T-cell (primary cell): ENCODE results near the gene PBX1. TPM values are rescaled to one million over a fixed set of nuclear protein-coding genes. Genes with fewer than 3 reads are reported as not detected.

Experiments
- ATAC-seq, 4 experiments: fragments of 200-7000 bp in 3 of 4; fragments of 150-1000 bp in 1 of 4; cut with Tn5 transposase; replicated peaks in 1 of 4; 1 replicate in 3 of 4; 2 replicates in 1 of 4; pipeline ENCODE4 v1.10.0; 2021; ENCODE audit warnings: moderate library complexity in 3 of 4, mild to moderate bottlenecking in 2 of 4, moderate number of reproducible peaks in 1 of 4
- CTCF ChIA-PET, 2 donors: fragments of 300-600 bp; sonication (Branson Sonifier 250); formaldehyde crosslinking; loops; one replicate each; lab custom pipeline; 2022; ENCODE audit warnings: antibody characterized with exemption in 2 of 2; lab: Charles Lee
- POLR2A ChIA-PET, 2 donors: fragments of 300-600 bp; sonication (Branson Sonifier 250); formaldehyde crosslinking; loops; one replicate each; lab custom pipeline; 2022; ENCODE audit warnings: antibody characterized with exemption in 2 of 2; lab: Charles Lee
- DNase-seq, 35 experiments: peaks; one replicate each; pipeline versions ENCODE4 v3.0.0 to v3.0.0-alpha.2; 2013 to 2023
- H3K27ac ChIP-seq: one replicate; pipeline ENCODE4 v1.5.1; 2013; ENCODE audit warnings: low read length
- H3K27me3 ChIP-seq, 2 experiments: replicated peaks in 1 of 2; 1 replicate in 1 of 2; 2 replicates in 1 of 2; pipeline versions ENCODE4 v1.6.1 to v1.7.0; 2013; ENCODE audit warnings: low read length in 1 of 2, mixed read lengths in 1 of 2; ENCODE audit not compliant: control insufficient read depth in 2 of 2, insufficient read depth in 2 of 2; ENCODE audit errors: extremely low read depth in 1 of 2
- H3K36me3 ChIP-seq, 2 donors: 1 replicate in 1 of 2; 2 replicates in 1 of 2; pipeline versions ENCODE4 v1.6.1 to v1.7.0; 2013; ENCODE audit warnings: low read length in 1 of 2; ENCODE audit not compliant: control insufficient read depth in 2 of 2, insufficient read depth in 1 of 2; ENCODE audit errors: extremely low read depth in 1 of 2
- H3K4me1 ChIP-seq, 2 experiments: 1 replicate in 1 of 2; 2 replicates in 1 of 2; pipeline versions ENCODE4 v1.6.1 to v1.7.0; 2013; ENCODE audit warnings: low read length in 2 of 2, mixed read lengths in 1 of 2; ENCODE audit not compliant: insufficient read depth in 2 of 2, control insufficient read depth in 1 of 2; ENCODE audit errors: extremely low read depth in 1 of 2
- H3K4me3 ChIP-seq, 2 donors: 1 replicate in 1 of 2; 2 replicates in 1 of 2; pipeline versions ENCODE4 v1.5.1 to v1.7.0; 2013; ENCODE audit warnings: mild to moderate bottlenecking in 2 of 2, low read length in 1 of 2, moderate library complexity in 1 of 2; ENCODE audit not compliant: control insufficient read depth in 1 of 2; ENCODE audit errors: extremely low read depth in 1 of 2
- H3K9me3 ChIP-seq: 2 replicates; pipeline ENCODE4 v1.7.0; 2013
- H3K27ac Mint-ChIP-seq, 2 donors: one replicate each; pipeline ENCODE4 v1.8.0; 2020 to 2021; ENCODE audit warnings: mild to moderate bottlenecking in 2 of 2, mixed read lengths in 2 of 2
- H3K27me3 Mint-ChIP-seq, 2 donors: one replicate each; pipeline ENCODE4 v1.8.0; 2021 to 2022; ENCODE audit warnings: mixed read lengths in 2 of 2
- H3K36me3 Mint-ChIP-seq: one replicate; pipeline ENCODE4 v1.8.0; 2021; ENCODE audit warnings: mixed read lengths
- H3K4me1 Mint-ChIP-seq, 3 donors: one replicate each; pipeline ENCODE4 v1.8.0; 2020 to 2022; ENCODE audit warnings: mixed read lengths in 3 of 3, mild to moderate bottlenecking in 1 of 3
- H3K4me3 Mint-ChIP-seq, 3 donors: one replicate each; pipeline ENCODE4 v1.8.0; 2020 to 2022; ENCODE audit warnings: mild to moderate bottlenecking in 3 of 3, mixed read lengths in 3 of 3, moderate library complexity in 3 of 3
- H3K9me3 Mint-ChIP-seq, 3 donors: one replicate each; pipeline ENCODE4 v1.8.0; 2020 to 2022; ENCODE audit warnings: mixed read lengths in 3 of 3
- WGBS: methylation state at CpG from one replicate; pipeline ENCODE4 v1.1.5; 2013; ENCODE audit warnings: missing lambda C conversion rate; ENCODE audit not compliant: insufficient coverage; 5-methylcytosine and 5-hydroxymethylcytosine counted together
- total RNA-seq, 35 experiments: library from RNA in 6 of 35; stranded (reverse) in 6 of 35; fragments of 120-200 nt in 1 of 35; gene quantifications; one replicate each; pipeline versions ENCODE4 v1.2.1 to v1.2.4 and lab custom pipeline; 2013 to 2026

The PBX1 gene
- total RNA-seq, 5 donors from 2014 or later (not counting 1 experiment from before 2014, with no cell fraction given) = 0.92 to 2.9 (median 1.8) TPM

- H3K9me3 Mint-ChIP-seq = no peaks in the 10 kb centered on the region
- no peak overlapping the region for H3K27ac Mint-ChIP-seq
- H3K4me1 ChIP-seq = no peaks in the 10 kb centered on the region
- no peaks in the 10 kb centered on the region for H3K9me3 ChIP-seq
- H3K4me3 ChIP-seq = no peak overlapping the region
- H3K4me1 Mint-ChIP-seq = no peaks in the 10 kb centered on the region
- WGBS = 82% methylated on average over 3 of the region's 6 CpGs
- no peak for DNase-seq
- ChIA-PET CTCF (no interaction called here), POLR2A (no interaction called here)
- no peak overlapping the region for H3K27ac ChIP-seq
- no peaks in the 10 kb centered on the region for H3K27me3 ChIP-seq
- no peak for ATAC-seq
- no peaks in the 10 kb centered on the region for H3K36me3 ChIP-seq
- no peaks in the 10 kb centered on the region for H3K27me3 Mint-ChIP-seq
- no peaks in the 10 kb centered on the region for H3K36me3 Mint-ChIP-seq
- H3K4me3 Mint-ChIP-seq = no peak overlapping the region
Observed at GRCh38 chr1:164759144-164759920, 200.3 kb downstream of the PBX1 start.

- no CpG with 5 or more reads among the region's 7 CpGs for WGBS
- no peaks in the 10 kb centered on the region for H3K9me3 ChIP-seq
- H3K27me3 ChIP-seq = no peaks in the 10 kb centered on the region
Observed at GRCh38 chr1:164759979-164760469, 201.0 kb downstream of the PBX1 start.

GRCh38 chr1:164760569-164760968 is 201.6 kb downstream of the PBX1 start:
- ChIA-PET POLR2A (no interaction called here), CTCF (no interaction called here)
- Mint-ChIP-seq H3K9me3 (peaks cover 0 to 2% (median 0%) of the 10 kb centered on the region in 3 donors), H3K27ac (no peak overlapping the region), H3K4me3 (no peak overlapping the region), H3K4me1 (no peaks in the 10 kb centered on the region), H3K36me3 (no peaks in the 10 kb centered on the region), H3K27me3 (no peaks in the 10 kb centered on the region)
- DNase-seq (no peak), ATAC-seq (no peak)
- no peak overlapping the region for H3K27ac ChIP-seq
- H3K27me3 ChIP-seq = no peaks in the 10 kb centered on the region
- H3K4me3 ChIP-seq = no peak overlapping the region
- no peaks in the 10 kb centered on the region for H3K9me3 ChIP-seq
- H3K4me1 ChIP-seq = no peaks in the 10 kb centered on the region
- no CpG with 5 or more reads among the region's 5 CpGs for WGBS
- H3K36me3 ChIP-seq = no peaks in the 10 kb centered on the region

More at GRCh38 chr1:164759979-164760469, 201.0 kb downstream of the PBX1 start:
- ChIA-PET CTCF (no interaction called here), POLR2A (no interaction called here)
- H3K27ac ChIP-seq = no peak overlapping the region
- no peak overlapping the region for H3K4me3 ChIP-seq
- Mint-ChIP-seq H3K36me3 (no peaks in the 10 kb centered on the region), H3K27ac (no peak overlapping the region), H3K4me1 (no peaks in the 10 kb centered on the region), H3K9me3 (no peaks in the 10 kb centered on the region), H3K27me3 (no peaks in the 10 kb centered on the region), H3K4me3 (no peak overlapping the region)
- no peak for DNase-seq
- peak in 1 of 4 experiments; percentile 19 for ATAC-seq
- H3K4me1 ChIP-seq = no peaks in the 10 kb centered on the region
- H3K36me3 ChIP-seq = no peaks in the 10 kb centered on the region

GRCh38 chr1:164761009-164761408 is 202.0 kb downstream of the PBX1 start:
- no peaks in the 10 kb centered on the region for H3K36me3 ChIP-seq
- H3K27me3 ChIP-seq = no peaks in the 10 kb centered on the region
- no peaks in the 10 kb centered on the region for H3K36me3 Mint-ChIP-seq
- H3K27ac Mint-ChIP-seq = no peak overlapping the region
- H3K4me1 ChIP-seq = no peaks in the 10 kb centered on the region
- H3K9me3 Mint-ChIP-seq = peaks cover 0 to 2% (median 0%) of the 10 kb centered on the region in 3 donors
- ChIA-PET POLR2A (no interaction called here), CTCF (no interaction called here)
- ATAC-seq (no peak), DNase-seq (no peak)
- H3K4me1 Mint-ChIP-seq = no peaks in the 10 kb centered on the region
- no peak overlapping the region for H3K4me3 ChIP-seq
- H3K27me3 Mint-ChIP-seq = no peaks in the 10 kb centered on the region
- no peaks in the 10 kb centered on the region for H3K9me3 ChIP-seq
- no peak overlapping the region for H3K4me3 Mint-ChIP-seq
- no peak overlapping the region for H3K27ac ChIP-seq

- H3K4me3 ChIP-seq = no peak overlapping the region
- POLR2A ChIA-PET = no interaction called here
Observed at GRCh38 chr1:164763098-164763497, 204.1 kb downstream of the PBX1 start.

GRCh38 chr1:164764333-164764732 is 205.3 kb downstream of the PBX1 start:
- Histone ChIP-seq H3K27me3 (no peaks in the 10 kb centered on the region), H3K4me1 (no peaks in the 10 kb centered on the region), H3K27ac (no peak overlapping the region), H3K4me3 (no peak overlapping the region), H3K36me3 (no peaks in the 10 kb centered on the region), H3K9me3 (no peaks in the 10 kb centered on the region)
- ChIA-PET CTCF (no interaction called here), POLR2A (no interaction called here)
- no peaks in the 10 kb centered on the region for H3K36me3 Mint-ChIP-seq
- H3K4me3 Mint-ChIP-seq = no peak overlapping the region
- ATAC-seq = no peak
- H3K27ac Mint-ChIP-seq = no peak overlapping the region
- no peak for DNase-seq
- H3K27me3 Mint-ChIP-seq = no peaks in the 10 kb centered on the region
- no peaks in the 10 kb centered on the region for H3K4me1 Mint-ChIP-seq
- peaks cover 0 to 2% (median 0%) of the 10 kb centered on the region in 3 donors for H3K9me3 Mint-ChIP-seq
- no CpG with 5 or more reads among the region's 1 CpG for WGBS

More at GRCh38 chr1:164763098-164763497, 204.1 kb downstream of the PBX1 start:
- CTCF ChIA-PET = no interaction called here
- Mint-ChIP-seq H3K9me3 (peaks cover 0 to 2% (median 0%) of the 10 kb centered on the region in 3 donors), H3K36me3 (no peaks in the 10 kb centered on the region), H3K27me3 (no peaks in the 10 kb centered on the region), H3K4me1 (no peaks in the 10 kb centered on the region), H3K4me3 (no peak overlapping the region), H3K27ac (no peak overlapping the region)
- ATAC-seq = no peak
- no peaks in the 10 kb centered on the region for H3K27me3 ChIP-seq
- no peak overlapping the region for H3K27ac ChIP-seq
- no peaks in the 10 kb centered on the region for H3K4me1 ChIP-seq
- H3K36me3 ChIP-seq = no peaks in the 10 kb centered on the region
- no peaks in the 10 kb centered on the region for H3K9me3 ChIP-seq
- WGBS = no CpG with 5 or more reads among the region's 2 CpGs
- no peak for DNase-seq
